NB4 (cell line): Measurements from ENCODE around the gene PAFAH1B2.

Source experiments
- MYC ChIP-seq: IDR thresholded peaks from 2 replicates; pipeline ENCODE4 v1.6.1; 2011; ENCODE audit warnings: low read depth, low read length
- TF ChIP-seq, protein P1 (sequence below): IDR thresholded peaks from one replicate; pipeline ENCODE4 v1.5.1; 2012; ENCODE audit warnings: low read depth, low read length

- TF ChIP-seq, protein P1, sequence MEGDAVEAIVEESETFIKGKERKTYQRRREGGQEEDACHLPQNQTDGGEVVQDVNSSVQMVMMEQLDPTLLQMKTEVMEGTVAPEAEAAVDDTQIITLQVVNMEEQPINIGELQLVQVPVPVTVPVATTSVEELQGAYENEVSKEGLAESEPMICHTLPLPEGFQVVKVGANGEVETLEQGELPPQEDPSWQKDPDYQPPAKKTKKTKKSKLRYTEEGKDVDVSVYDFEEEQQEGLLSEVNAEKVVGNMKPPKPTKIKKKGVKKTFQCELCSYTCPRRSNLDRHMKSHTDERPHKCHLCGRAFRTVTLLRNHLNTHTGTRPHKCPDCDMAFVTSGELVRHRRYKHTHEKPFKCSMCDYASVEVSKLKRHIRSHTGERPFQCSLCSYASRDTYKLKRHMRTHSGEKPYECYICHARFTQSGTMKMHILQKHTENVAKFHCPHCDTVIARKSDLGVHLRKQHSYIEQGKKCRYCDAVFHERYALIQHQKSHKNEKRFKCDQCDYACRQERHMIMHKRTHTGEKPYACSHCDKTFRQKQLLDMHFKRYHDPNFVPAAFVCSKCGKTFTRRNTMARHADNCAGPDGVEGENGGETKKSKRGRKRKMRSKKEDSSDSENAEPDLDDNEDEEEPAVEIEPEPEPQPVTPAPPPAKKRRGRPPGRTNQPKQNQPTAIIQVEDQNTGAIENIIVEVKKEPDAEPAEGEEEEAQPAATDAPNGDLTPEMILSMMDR, result no peak
- TF ChIP-seq MYC, result no peak
Measured at GRCh38 chr11:117180020-117180419, 35.9 kb downstream of the PAFAH1B2 start.
